Muscle layer of duodenum (tissue), 2 donors: Measurements from ENCODE around the gene SLC9A8.
A peak's percentile ranks its signal among the peaks of the same experiment; 100 is the strongest.

Source experiments
- H3K27ac ChIP-seq: one replicate; pipeline ENCODE4 v1.7.0; 2013; ENCODE audit warnings: mild to moderate bottlenecking, low read length
- H3K27me3 ChIP-seq: one replicate; pipeline ENCODE4 v1.7.0; 2013; ENCODE audit warnings: low read depth, mild to moderate bottlenecking, control low read depth, low read length
- H3K36me3 ChIP-seq, 2 donors: one replicate each; pipeline ENCODE4 v1.7.0; 2013; ENCODE audit warnings: low read length in 2 of 2, control low read depth in 1 of 2, mild to moderate bottlenecking in 1 of 2; ENCODE audit not compliant: insufficient read depth in 2 of 2, control insufficient read depth in 1 of 2
- H3K4me1 ChIP-seq, 2 donors: one replicate each; pipeline ENCODE4 v1.7.0; 2013; ENCODE audit warnings: low read length in 2 of 2, mild to moderate bottlenecking in 2 of 2, control low read depth in 1 of 2, moderate library complexity in 1 of 2; ENCODE audit not compliant: insufficient read depth in 2 of 2, control insufficient read depth in 1 of 2
- H3K4me3 ChIP-seq, 2 donors: one replicate each; pipeline ENCODE4 v1.7.0; 2013; ENCODE audit warnings: low read length in 2 of 2, low read depth in 1 of 2, mild to moderate bottlenecking in 1 of 2
- H3K9me3 ChIP-seq, 2 donors: one replicate each; pipeline ENCODE4 v1.7.0; 2013; ENCODE audit warnings: low read length in 2 of 2, control low read depth in 1 of 2, mild to moderate bottlenecking in 1 of 2; ENCODE audit not compliant: control insufficient read depth in 1 of 2
- donor health status: healthy.

Gene SLC9A8

GRCh38 chr20:49787371-49788357 is 25.0 kb upstream of the SLC9A8 start:
- Histone ChIP-seq H3K9me3 (no peaks in the 10 kb centered on the region), H3K4me1 (no peaks in the 10 kb centered on the region), H3K36me3 (no peaks in the 10 kb centered on the region), H3K4me3 (no peak overlapping the region), H3K27me3 (no peaks in the 10 kb centered on the region), H3K27ac (no peak overlapping the region)

- Histone ChIP-seq H3K4me3 (no peak overlapping the region), H3K27me3 (no peaks in the 10 kb centered on the region), H3K9me3 (no peaks in the 10 kb centered on the region), H3K36me3 (no peaks in the 10 kb centered on the region), H3K27ac (no peak overlapping the region), H3K4me1 (no peaks in the 10 kb centered on the region)
Measured at GRCh38 chr20:49790077-49790798, 22.4 kb upstream of the SLC9A8 start.

- H3K9me3 ChIP-seq: no peaks in the 10 kb centered on the region
- H3K4me1 ChIP-seq: no peaks in the 10 kb centered on the region
- no peaks in the 10 kb centered on the region for H3K27me3 ChIP-seq
- H3K27ac ChIP-seq: no peak overlapping the region
- no peak overlapping the region for H3K4me3 ChIP-seq
- H3K36me3 ChIP-seq: no peaks in the 10 kb centered on the region
Measured at GRCh38 chr20:49791165-49791564, 21.5 kb upstream of the SLC9A8 start.

- Histone ChIP-seq H3K36me3 (no peaks in the 10 kb centered on the region), H3K4me3 (no peak overlapping the region), H3K27ac (no peak overlapping the region), H3K27me3 (no peaks in the 10 kb centered on the region), H3K9me3 (no peaks in the 10 kb centered on the region), H3K4me1 (no peaks in the 10 kb centered on the region)
Measured at GRCh38 chr20:49792006-49792405, 20.6 kb upstream of the SLC9A8 start.

GRCh38 chr20:49792611-49793010 is 20.0 kb upstream of the SLC9A8 start:
- no peaks in the 10 kb centered on the region for H3K9me3 ChIP-seq
- no peaks in the 10 kb centered on the region for H3K27me3 ChIP-seq
- H3K27ac ChIP-seq: no peak overlapping the region
- no peaks in the 10 kb centered on the region for H3K36me3 ChIP-seq
- no peaks in the 10 kb centered on the region for H3K4me1 ChIP-seq
- H3K4me3 ChIP-seq: no peak overlapping the region

- Histone ChIP-seq H3K27ac (peak overlapping the region; percentile 47), H3K27me3 (no peaks in the 10 kb centered on the region), H3K9me3 (no peaks in the 10 kb centered on the region), H3K4me1 (no peaks in the 10 kb centered on the region), H3K4me3 (no peak overlapping the region), H3K36me3 (no peaks in the 10 kb centered on the region)
Measured at GRCh38 chr20:49794336-49795134, 18.1 kb upstream of the SLC9A8 start.

- Histone ChIP-seq H3K9me3 (no peaks in the 10 kb centered on the region), H3K36me3 (no peaks in the 10 kb centered on the region), H3K27ac (no peak overlapping the region), H3K27me3 (no peaks in the 10 kb centered on the region), H3K4me3 (no peak overlapping the region), H3K4me1 (no peaks in the 10 kb centered on the region)
Measured at GRCh38 chr20:49795135-49795424, 17.5 kb upstream of the SLC9A8 start.

- no peaks in the 10 kb centered on the region for H3K4me1 ChIP-seq
- H3K36me3 ChIP-seq: no peaks in the 10 kb centered on the region
- H3K27ac ChIP-seq: no peak overlapping the region
- no peak overlapping the region for H3K4me3 ChIP-seq
- H3K27me3 ChIP-seq: no peaks in the 10 kb centered on the region
- no peaks in the 10 kb centered on the region for H3K9me3 ChIP-seq
Measured at GRCh38 chr20:49796600-49797343, 15.9 kb upstream of the SLC9A8 start.

- Histone ChIP-seq H3K27me3 (no peaks in the 10 kb centered on the region), H3K4me3 (no peak overlapping the region), H3K36me3 (no peaks in the 10 kb centered on the region), H3K9me3 (no peaks in the 10 kb centered on the region), H3K27ac (no peak overlapping the region), H3K4me1 (no peaks in the 10 kb centered on the region)
Measured at GRCh38 chr20:49797344-49797615, 15.3 kb upstream of the SLC9A8 start.

- H3K4me1 ChIP-seq: no peaks in the 10 kb centered on the region
- H3K9me3 ChIP-seq: no peaks in the 10 kb centered on the region
- H3K4me3 ChIP-seq: no peak overlapping the region
- H3K27ac ChIP-seq: no peak overlapping the region
- no peaks in the 10 kb centered on the region for H3K27me3 ChIP-seq
- no peaks in the 10 kb centered on the region for H3K36me3 ChIP-seq
Measured at GRCh38 chr20:49798718-49799117, 13.9 kb upstream of the SLC9A8 start.

GRCh38 chr20:49799698-49800097 is 12.9 kb upstream of the SLC9A8 start:
- H3K27me3 ChIP-seq: no peaks in the 10 kb centered on the region
- H3K36me3 ChIP-seq: no peaks in the 10 kb centered on the region
- no peaks in the 10 kb centered on the region for H3K4me1 ChIP-seq
- H3K27ac ChIP-seq: no peak overlapping the region
- no peaks in the 10 kb centered on the region for H3K9me3 ChIP-seq
- no peak overlapping the region for H3K4me3 ChIP-seq
